Stimulated activated CD8-positive, alpha-beta memory T cell treated with anti-CD3 and anti-CD28 coated beads, Interleukin-4, amount 100 ng/mL, for 48 hours (primary cell): ENCODE results near the gene OLIG2.

Experiments
- DNase-seq: peaks from one replicate; pipeline ENCODE4 v3.0.0-alpha.2; 2020

Gene OLIG2

DNA sequence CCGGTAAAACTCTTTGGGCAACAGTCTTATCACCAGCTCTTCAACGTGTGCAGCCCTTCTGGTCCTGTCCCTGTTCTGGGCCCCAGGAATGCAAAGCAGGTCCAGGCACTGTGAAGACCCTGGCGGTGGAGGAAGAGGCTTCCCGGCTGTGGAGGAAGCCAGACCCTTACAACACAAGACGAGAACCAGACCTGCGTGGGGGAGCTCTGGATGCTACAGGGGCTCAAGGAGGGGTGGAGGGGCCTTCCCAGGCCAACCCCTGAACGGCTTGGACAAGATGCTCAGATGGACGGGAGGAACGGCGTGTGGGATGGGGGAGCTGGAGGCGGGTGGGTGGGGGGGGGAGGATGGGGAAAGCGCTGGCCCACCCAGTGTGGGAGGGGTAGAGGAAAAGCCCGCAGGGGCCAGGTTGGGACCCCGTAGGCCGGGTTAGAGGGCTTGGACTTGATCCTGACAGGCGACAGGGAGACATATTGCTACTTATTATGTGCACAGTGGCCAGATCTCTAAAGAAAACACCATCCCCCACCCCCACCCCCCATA lies 5.1 kb upstream of the OLIG2 start:
- DNase-seq = no peak

- no peak for DNase-seq
These were observed 4.6 kb upstream of the OLIG2 start for GRCh38 chr21:33021150-33021549.

GRCh38 chr21:33021667-33022066 lies 4.1 kb upstream of the OLIG2 start:
- no peak for DNase-seq

GRCh38 chr21:33022489-33022827 lies 3.3 kb upstream of the OLIG2 start:
- no peak for DNase-seq

DNA sequence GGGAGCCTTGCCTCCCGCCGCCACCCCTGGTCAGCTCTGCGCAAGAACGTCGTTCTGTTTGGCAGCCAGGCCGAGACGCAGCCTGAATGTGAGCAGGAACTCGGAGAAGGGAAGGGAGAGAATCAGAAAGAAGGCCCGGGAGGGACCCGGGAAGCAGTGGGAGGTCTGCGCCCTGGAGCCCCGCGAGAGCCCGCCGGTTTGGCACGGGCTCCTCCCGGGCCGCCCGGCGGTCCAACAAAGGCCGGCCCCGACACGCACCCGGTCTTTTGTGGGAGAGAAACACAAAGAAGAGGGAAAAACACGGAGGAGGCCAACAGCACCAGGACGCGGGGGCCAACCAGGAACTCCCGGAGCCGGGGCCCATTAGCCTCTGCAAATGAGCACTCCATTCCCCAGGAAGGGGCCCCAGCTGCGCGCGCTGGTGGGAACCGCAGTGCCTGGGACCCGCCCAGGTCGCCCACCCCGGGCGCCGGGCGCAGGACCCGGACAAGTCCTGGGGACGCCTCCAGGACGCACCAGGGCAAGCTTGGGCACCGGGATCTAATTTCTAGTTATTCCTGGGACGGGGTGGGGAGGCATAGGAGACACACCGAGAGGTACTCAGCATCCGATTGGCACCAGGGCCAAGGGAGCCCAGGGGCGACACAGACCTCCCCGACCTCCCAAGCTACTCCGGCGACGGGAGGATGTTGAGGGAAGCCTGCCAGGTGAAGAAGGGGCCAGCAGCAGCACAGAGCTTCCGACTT lies 2.7 kb upstream of the OLIG2 start:
- no peak for DNase-seq

DNA sequence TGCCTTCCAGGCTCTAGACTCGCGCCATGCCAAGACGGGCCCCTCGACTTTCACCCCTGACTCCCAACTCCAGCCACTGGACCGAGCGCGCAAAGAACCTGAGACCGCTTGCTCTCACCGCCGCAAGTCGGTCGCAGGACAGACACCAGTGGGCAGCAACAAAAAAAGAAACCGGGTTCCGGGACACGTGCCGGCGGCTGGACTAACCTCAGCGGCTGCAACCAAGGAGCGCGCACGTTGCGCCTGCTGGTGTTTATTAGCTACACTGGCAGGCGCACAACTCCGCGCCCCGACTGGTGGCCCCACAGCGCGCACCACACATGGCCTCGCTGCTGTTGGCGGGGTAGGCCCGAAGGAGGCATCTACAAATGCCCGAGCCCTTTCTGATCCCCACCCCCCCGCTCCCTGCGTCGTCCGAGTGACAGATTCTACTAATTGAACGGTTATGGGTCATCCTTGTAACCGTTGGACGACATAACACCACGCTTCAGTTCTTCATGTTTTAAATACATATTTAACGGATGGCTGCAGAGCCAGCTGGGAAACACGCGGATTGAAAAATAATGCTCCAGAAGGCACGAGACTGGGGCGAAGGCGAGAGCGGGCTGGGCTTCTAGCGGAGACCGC lies 2.0 kb upstream of the OLIG2 start:
- DNase-seq = no peak

GRCh38 chr21:33024201-33025103 lies 1.3 kb upstream of the OLIG2 start:
- DNase-seq = no peak

GRCh38 chr21:33025106-33025488 lies 638 bp upstream of the OLIG2 start:
- peak; percentile 35 for DNase-seq

DNA sequence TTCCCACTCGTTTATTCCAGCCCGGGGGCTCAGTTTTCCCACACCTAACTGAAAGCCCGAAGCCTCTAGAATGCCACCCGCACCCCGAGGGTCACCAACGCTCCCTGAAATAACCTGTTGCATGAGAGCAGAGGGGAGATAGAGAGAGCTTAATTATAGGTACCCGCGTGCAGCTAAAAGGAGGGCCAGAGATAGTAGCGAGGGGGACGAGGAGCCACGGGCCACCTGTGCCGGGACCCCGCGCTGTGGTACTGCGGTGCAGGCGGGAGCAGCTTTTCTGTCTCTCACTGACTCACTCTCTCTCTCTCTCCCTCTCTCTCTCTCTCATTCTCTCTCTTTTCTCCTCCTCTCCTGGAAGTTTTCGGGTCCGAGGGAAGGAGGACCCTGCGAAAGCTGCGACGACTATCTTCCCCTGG lies 716 bp downstream of the OLIG2 start:
- DNase-seq = no peak

- peak; percentile 34 for DNase-seq
These were observed 1.2 kb downstream of the OLIG2 start for GRCh38 chr21:33026878-33027400.

DNA sequence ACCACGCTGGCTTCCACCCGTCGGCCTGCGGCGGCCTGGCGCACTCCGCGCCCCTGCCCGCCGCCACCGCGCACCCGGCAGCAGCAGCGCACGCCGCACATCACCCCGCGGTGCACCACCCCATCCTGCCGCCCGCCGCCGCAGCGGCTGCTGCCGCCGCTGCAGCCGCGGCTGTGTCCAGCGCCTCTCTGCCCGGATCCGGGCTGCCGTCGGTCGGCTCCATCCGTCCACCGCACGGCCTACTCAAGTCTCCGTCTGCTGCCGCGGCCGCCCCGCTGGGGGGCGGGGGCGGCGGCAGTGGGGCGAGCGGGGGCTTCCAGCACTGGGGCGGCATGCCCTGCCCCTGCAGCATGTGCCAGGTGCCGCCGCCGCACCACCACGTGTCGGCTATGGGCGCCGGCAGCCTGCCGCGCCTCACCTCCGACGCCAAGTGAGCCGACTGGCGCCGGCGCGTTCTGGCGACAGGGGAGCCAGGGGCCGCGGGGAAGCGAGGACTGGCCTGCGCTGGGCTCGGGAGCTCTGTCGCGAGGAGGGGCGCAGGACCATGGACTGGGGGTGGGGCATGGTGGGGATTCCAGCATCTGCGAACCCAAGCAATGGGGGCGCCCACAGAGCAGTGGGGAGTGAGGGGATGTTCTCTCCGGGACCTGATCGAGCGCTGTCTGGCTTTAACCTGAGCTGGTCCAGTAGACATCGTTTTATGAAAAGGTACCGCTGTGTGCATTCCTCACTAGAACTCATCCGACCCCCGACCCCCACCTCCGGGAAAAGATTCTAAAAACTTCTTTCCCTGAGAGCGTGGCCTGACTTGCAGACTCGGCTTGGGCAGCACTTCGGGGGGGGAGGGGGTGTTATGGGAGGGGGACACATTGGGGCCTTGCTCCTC lies 1.9 kb downstream of the OLIG2 start:
- DNase-seq = peak; percentile 31

DNA sequence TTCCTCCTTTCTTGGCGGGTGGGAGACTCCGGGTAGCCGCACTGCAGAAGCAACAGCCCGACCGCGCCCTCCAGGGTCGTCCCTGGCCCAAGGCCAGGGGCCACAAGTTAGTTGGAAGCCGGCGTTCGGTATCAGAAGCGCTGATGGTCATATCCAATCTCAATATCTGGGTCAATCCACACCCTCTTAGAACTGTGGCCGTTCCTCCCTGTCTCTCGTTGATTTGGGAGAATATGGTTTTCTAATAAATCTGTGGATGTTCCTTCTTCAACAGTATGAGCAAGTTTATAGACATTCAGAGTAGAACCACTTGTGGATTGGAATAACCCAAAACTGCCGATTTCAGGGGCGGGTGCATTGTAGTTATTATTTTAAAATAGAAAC lies 2.5 kb downstream of the OLIG2 start:
- no peak for DNase-seq

DNA sequence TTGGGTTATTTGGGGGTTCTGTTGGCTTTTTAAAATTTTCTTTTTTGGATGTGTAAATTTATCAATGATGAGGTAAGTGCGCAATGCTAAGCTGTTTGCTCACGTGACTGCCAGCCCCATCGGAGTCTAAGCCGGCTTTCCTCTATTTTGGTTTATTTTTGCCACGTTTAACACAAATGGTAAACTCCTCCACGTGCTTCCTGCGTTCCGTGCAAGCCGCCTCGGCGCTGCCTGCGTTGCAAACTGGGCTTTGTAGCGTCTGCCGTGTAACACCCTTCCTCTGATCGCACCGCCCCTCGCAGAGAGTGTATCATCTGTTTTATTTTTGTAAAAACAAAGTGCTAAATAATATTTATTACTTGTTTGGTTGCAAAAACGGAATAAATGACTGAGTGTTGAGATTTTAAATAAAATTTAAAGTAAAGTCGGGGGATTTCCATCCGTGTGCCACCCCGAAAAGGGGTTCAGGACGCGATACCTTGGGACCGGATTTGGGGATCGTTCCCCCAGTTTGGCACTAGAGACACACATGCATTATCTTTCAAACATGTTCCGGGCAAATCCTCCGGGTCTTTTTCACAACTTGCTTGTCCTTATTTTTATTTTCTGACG lies 3.1 kb downstream of the OLIG2 start:
- DNase-seq = peak; percentile 54

DNA sequence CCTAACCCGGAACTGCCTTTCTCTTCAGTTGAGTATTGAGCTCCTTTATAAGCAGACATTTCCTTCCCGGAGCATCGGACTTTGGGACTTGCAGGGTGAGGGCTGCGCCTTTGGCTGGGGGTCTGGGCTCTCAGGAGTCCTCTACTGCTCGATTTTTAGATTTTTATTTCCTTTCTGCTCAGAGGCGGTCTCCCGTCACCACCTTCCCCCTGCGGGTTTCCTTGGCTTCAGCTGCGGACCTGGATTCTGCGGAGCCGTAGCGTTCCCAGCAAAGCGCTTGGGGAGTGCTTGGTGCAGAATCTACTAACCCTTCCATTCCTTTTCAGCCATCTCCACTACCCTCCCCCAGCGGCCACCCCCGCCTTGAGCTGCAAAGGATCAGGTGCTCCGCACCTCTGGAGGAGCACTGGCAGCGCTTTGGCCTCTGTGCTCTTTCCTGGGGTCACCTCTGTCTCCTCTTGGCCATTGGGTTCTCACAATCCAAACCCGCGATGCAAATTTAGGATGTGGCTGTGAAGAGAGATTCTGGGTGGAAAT lies 3.7 kb downstream of the OLIG2 start:
- DNase-seq = no peak

DNA sequence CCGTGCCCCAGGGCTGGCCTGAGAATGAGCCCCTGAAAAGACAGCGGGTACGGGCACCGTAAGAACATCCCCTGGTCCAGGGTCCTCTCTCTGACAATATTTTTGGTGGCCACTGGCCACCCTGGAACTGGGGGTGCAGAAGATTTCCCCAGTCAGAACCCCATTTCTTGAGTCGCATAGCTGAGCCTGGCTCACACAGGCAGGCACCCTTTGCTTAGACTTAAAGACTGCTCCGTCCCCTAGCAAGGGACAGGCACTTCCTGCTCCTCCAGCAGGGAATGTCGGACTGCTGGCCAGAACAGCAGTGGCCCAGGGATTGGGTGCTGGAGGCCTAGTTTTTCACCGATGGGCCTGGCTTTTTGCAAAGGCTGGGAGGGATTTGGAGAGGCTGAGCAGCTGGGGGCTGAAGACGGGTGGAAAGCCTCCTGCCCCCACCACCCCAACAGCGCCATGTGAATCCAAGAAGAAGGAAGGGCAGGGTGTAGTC lies 4.3 kb downstream of the OLIG2 start:
- DNase-seq = no peak

GRCh38 chr21:33030633-33031032 lies 4.9 kb downstream of the OLIG2 start:
- no peak for DNase-seq

- DNase-seq = no peak
These were observed 5.6 kb downstream of the OLIG2 start for GRCh38 chr21:33031152-33031911.

- DNase-seq = no peak
These were observed 6.8 kb downstream of the OLIG2 start for GRCh38 chr21:33032434-33033047.

GRCh38 chr21:33033094-33033951 lies 7.6 kb downstream of the OLIG2 start:
- DNase-seq = no peak
